Activated T-helper 1 cell treated with anti-CD3 and anti-CD28 coated beads, Interleukin-12 subunit alpha, Interleukin-12 subunit beta, Interleukin-2, Interleukin-4 antibody, amounts not matched to agents 30 ng/mL and 10 ng/mL and 1 ng/mL, durations not matched to agents 14 hours and 24 hours and 36 hours (primary cell): ENCODE measurements around the gene AGO3. TPM values are rescaled to one million over a fixed set of nuclear protein-coding genes. Genes with fewer than 3 reads are reported as not detected.

Experiments used
- DNase-seq: peaks from one replicate; pipeline ENCODE4 v3.0.0; 2021; ENCODE audit warnings: low spot score
- H3K27ac Mint-ChIP-seq: one replicate; pipeline ENCODE4 v1.8.0; 2021; ENCODE audit warnings: mild to moderate bottlenecking, mixed read lengths
- H3K27me3 Mint-ChIP-seq: one replicate; pipeline ENCODE4 v1.8.0; 2022; ENCODE audit warnings: mild to moderate bottlenecking, moderate library complexity, mixed read lengths; ENCODE audit not compliant: insufficient read depth
- H3K36me3 Mint-ChIP-seq: one replicate; pipeline ENCODE4 v1.8.0; 2021; ENCODE audit warnings: low read depth, mixed read lengths
- H3K4me1 Mint-ChIP-seq: one replicate; pipeline ENCODE4 v1.8.0; 2021; ENCODE audit warnings: low read depth, mixed read lengths
- H3K4me3 Mint-ChIP-seq: one replicate; pipeline ENCODE4 v1.8.0; 2021; ENCODE audit warnings: mild to moderate bottlenecking, moderate library complexity, mixed read lengths
- H3K9me3 Mint-ChIP-seq: one replicate; pipeline ENCODE4 v1.8.0; 2021; ENCODE audit warnings: mixed read lengths
- intact Hi-C: fragments of 100-400 bp; cut with micrococcal nuclease; formaldehyde crosslinking; loops from one replicate; pipeline ENCODE4 v1.15.1; 2024
- total RNA-seq: library from RNA; stranded (reverse); gene quantifications from 2 replicates; pipeline ENCODE4 v1.2.3, GENCODE V29; 2022

Gene AGO3
- total RNA-seq, 1 donor from 2014 or later: 33.6 TPM

DNA sequence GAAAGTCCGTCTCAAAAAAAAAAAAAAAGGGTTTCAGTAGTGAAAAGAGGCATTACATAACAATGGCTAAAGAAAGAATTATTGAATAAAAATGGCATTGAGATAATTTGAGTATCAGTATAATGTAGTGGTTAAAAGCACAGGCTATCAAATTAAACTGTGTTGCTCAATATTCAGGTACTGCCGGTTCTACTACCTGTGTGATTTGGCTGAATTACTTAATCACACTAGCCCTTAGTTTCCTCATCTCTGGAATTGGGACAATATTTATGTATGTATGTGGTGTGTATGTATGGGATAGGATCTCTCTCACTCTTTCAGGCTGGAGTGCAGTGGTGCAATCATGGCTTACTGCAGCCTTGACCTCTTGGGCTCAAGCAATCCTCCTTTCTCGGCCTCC, 96.9 kb downstream of the AGO3 start:
- Mint-ChIP-seq H3K4me3 (no peak overlapping the region), H3K9me3 (peaks cover 18% of the 10 kb centered on the region), H3K4me1 (no peaks in the 10 kb centered on the region), H3K27ac (no peak overlapping the region), H3K27me3 (no peaks in the 10 kb centered on the region), H3K36me3 (peaks cover 42% of the 10 kb centered on the region)
- intact Hi-C loops: no loop called here
- DNase-seq: no peak

GRCh38 chr1:36031441-36031840, 100.5 kb downstream of the AGO3 start:
- H3K4me3 Mint-ChIP-seq: no peak overlapping the region
- H3K4me1 Mint-ChIP-seq: no peaks in the 10 kb centered on the region
- H3K36me3 Mint-ChIP-seq: peaks cover 34% of the 10 kb centered on the region
- no peaks in the 10 kb centered on the region for H3K27me3 Mint-ChIP-seq
- intact Hi-C loops: no loop called here
- H3K9me3 Mint-ChIP-seq: peaks cover 3% of the 10 kb centered on the region
- no peak overlapping the region for H3K27ac Mint-ChIP-seq
- no peak for DNase-seq

DNA sequence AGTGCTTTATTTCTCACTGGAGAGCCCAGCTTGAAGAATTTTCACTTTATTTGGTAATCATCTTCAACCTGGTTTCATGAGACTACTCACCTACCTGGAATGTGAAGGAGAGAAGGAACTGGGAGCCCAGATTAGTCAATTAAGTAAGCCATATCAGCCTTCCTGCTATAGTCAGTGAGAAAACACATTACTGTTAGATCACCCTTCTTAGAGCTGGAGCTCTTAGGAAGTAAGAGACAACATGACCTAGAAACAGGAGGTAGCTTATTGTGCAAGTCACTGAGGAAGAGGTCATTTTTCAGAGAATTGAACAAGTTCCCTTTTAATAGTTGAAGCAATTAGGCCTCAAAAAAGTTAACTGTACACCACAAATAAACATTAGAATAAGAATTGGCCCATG, 103.8 kb downstream of the AGO3 start:
- Mint-ChIP-seq H3K4me3 (no peak overlapping the region), H3K9me3 (no peaks in the 10 kb centered on the region), H3K27me3 (no peaks in the 10 kb centered on the region), H3K36me3 (peaks cover 23% of the 10 kb centered on the region), H3K4me1 (no peaks in the 10 kb centered on the region), H3K27ac (no peak overlapping the region)
- no peak for DNase-seq
- intact Hi-C loops: no loop called here

- no peak overlapping the region for H3K4me3 Mint-ChIP-seq
- no peak for DNase-seq
- intact Hi-C loops: no loop called here
- peaks cover 23% of the 10 kb centered on the region for H3K36me3 Mint-ChIP-seq
- H3K4me1 Mint-ChIP-seq: no peaks in the 10 kb centered on the region
- no peaks in the 10 kb centered on the region for H3K9me3 Mint-ChIP-seq
- no peaks in the 10 kb centered on the region for H3K27me3 Mint-ChIP-seq
- H3K27ac Mint-ChIP-seq: no peak overlapping the region
These were observed 104.2 kb downstream of the AGO3 start for GRCh38 chr1:36035154-36035553.

DNA sequence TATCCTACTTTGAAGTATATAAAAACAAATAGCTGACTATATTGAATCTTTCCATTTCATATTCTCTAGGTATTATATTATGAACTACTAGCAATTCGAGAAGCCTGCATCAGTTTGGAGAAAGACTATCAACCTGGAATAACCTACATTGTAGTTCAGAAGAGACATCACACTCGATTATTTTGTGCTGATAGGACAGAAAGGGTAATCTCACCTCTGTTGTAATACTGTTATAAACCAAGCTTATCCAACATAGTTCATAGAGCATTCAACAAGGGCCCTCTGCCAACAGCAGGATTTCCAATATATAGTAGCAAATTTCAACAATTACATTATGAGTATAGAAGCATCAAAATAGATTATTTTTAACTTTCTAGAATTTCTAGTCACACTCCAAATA, 109.3 kb downstream of the AGO3 start:
- no peak overlapping the region for H3K27ac Mint-ChIP-seq
- no peaks in the 10 kb centered on the region for H3K27me3 Mint-ChIP-seq
- no peak overlapping the region for H3K4me3 Mint-ChIP-seq
- intact Hi-C loops: no loop called here
- no peak for DNase-seq
- no peaks in the 10 kb centered on the region for H3K4me1 Mint-ChIP-seq
- no peaks in the 10 kb centered on the region for H3K9me3 Mint-ChIP-seq
- H3K36me3 Mint-ChIP-seq: peaks cover 7% of the 10 kb centered on the region

GRCh38 chr1:36051821-36052220, 120.9 kb downstream of the AGO3 start:
- Mint-ChIP-seq H3K4me3 (no peak overlapping the region), H3K4me1 (no peaks in the 10 kb centered on the region), H3K36me3 (peaks cover 29% of the 10 kb centered on the region), H3K27ac (no peak overlapping the region), H3K9me3 (peaks cover 5% of the 10 kb centered on the region), H3K27me3 (no peaks in the 10 kb centered on the region)
- no peak for DNase-seq
- intact Hi-C loops: no loop called here

DNA sequence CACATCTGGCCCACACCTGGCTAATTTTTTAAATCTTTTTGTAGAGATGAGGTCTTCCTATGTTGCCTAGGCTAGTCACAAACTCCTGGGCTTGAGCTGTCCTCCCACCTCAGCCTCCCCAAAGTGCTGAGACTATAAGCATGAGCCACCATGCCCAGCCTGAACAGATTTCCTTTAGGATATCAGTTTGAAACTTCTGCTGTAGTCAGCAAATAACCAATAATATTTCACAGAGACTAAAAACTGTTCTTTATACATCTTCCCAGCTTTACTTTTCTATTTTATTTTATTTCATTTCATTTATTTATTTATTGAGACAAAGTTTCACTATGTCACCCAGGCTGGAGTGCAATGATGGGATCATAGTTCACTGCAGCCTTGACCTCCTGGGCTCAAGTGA, 123.1 kb downstream of the AGO3 start:
- Mint-ChIP-seq H3K36me3 (peaks cover 12% of the 10 kb centered on the region), H3K4me1 (no peaks in the 10 kb centered on the region), H3K27me3 (no peaks in the 10 kb centered on the region), H3K9me3 (no peaks in the 10 kb centered on the region), H3K27ac (no peak overlapping the region), H3K4me3 (no peak overlapping the region)
- no peak for DNase-seq
- intact Hi-C loops: no loop called here

DNA sequence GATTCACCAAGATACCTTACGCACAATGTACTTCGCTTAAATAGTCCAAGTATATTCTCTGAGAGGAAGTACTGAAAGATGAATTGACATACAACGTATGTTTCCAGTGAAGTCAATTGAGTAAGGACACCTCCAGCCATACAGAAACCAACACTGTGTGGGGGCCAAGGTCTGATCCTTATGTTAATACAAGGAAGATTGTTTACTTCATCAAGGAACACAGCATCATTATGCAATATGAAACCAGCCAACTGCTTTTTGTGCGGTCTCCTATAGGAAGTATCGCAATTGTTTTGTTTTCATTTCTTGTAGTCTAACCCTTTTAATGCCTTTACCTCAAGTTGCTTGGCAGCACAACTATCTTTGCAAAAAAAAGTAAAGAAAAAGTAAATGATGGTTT, 124.8 kb downstream of the AGO3 start:
- DNase-seq: no peak
- Mint-ChIP-seq H3K27ac (no peak overlapping the region), H3K36me3 (peaks cover 7% of the 10 kb centered on the region), H3K4me1 (no peaks in the 10 kb centered on the region), H3K9me3 (no peaks in the 10 kb centered on the region), H3K27me3 (no peaks in the 10 kb centered on the region), H3K4me3 (no peak overlapping the region)
- intact Hi-C loops: no loop called here

- no peaks in the 10 kb centered on the region for H3K36me3 Mint-ChIP-seq
- H3K9me3 Mint-ChIP-seq: no peaks in the 10 kb centered on the region
- intact Hi-C loops: no loop called here
- H3K4me3 Mint-ChIP-seq: no peak overlapping the region
- H3K27me3 Mint-ChIP-seq: no peaks in the 10 kb centered on the region
- H3K4me1 Mint-ChIP-seq: no peaks in the 10 kb centered on the region
- no peak for DNase-seq
- H3K27ac Mint-ChIP-seq: no peak overlapping the region
These were observed 131.4 kb downstream of the AGO3 start for GRCh38 chr1:36062315-36062714.

GRCh38 chr1:36067871-36068270, 137.0 kb downstream of the AGO3 start:
- H3K9me3 Mint-ChIP-seq: no peaks in the 10 kb centered on the region
- no peak for DNase-seq
- H3K27me3 Mint-ChIP-seq: no peaks in the 10 kb centered on the region
- H3K4me1 Mint-ChIP-seq: no peaks in the 10 kb centered on the region
- intact Hi-C loops: no loop called here
- H3K4me3 Mint-ChIP-seq: no peak overlapping the region
- H3K27ac Mint-ChIP-seq: no peak overlapping the region
- no peaks in the 10 kb centered on the region for H3K36me3 Mint-ChIP-seq

GRCh38 chr1:36068866-36069265, 138.0 kb downstream of the AGO3 start:
- Mint-ChIP-seq H3K4me3 (no peak overlapping the region), H3K4me1 (no peaks in the 10 kb centered on the region)
- DNase-seq: no peak

DNA sequence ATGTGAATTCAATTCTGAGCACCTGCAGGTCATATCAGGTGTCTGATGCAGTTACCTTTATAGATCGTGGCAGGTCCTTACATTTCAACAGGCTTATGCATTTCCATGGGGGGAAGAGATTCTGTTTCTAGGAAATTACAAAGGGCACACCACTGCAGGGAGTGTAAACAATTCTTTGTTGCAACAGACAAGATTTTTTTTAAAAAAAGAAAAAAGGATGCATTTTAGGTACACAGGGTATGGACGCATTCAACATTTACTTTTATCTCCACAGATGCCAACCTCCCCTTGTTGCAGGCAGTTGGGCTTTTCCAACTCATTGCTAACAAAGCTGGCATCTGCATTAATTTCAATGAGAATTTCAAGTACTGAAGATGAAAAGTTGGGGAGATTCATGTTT, 139.4 kb downstream of the AGO3 start:
- no peaks in the 10 kb centered on the region for H3K4me1 Mint-ChIP-seq
- H3K36me3 Mint-ChIP-seq: no peaks in the 10 kb centered on the region
- DNase-seq: no peak
- no peak overlapping the region for H3K27ac Mint-ChIP-seq
- H3K27me3 Mint-ChIP-seq: no peaks in the 10 kb centered on the region
- intact Hi-C loops: no loop called here
- no peaks in the 10 kb centered on the region for H3K9me3 Mint-ChIP-seq
- no peak overlapping the region for H3K4me3 Mint-ChIP-seq

More at GRCh38 chr1:36068866-36069265, 138.0 kb downstream of the AGO3 start:
- Mint-ChIP-seq H3K27ac (no peak overlapping the region), H3K36me3 (no peaks in the 10 kb centered on the region), H3K27me3 (no peaks in the 10 kb centered on the region), H3K9me3 (no peaks in the 10 kb centered on the region)
- intact Hi-C loops: no loop called here

DNA sequence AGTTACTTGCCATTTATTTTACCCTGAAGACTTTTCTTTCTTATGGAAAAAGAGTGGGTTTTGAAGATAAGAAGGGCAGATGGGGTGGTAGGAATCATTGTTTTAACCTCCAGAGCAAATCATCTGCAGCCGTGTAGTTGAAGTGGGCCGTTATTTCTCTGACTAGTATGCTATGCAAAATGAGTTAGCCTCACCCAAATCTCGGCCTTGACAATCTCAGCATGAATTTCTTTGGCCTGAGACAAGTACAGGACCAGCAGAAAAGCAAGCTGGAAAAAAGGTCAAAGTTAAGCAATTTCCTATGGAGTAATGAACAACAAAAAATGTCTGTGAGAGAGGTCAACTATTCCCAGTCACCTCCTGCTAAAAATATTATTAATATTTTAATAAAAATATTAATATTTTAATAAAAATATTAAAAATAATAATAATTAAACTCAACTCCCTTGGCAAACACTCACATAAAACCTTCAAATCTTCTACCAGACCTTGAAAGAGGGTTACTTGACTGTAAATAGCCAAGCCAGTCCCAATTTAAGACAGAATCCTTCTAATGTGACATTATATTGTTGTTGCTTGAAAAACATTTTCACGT, 146.2 kb downstream of the AGO3 start:
- Mint-ChIP-seq H3K4me1 (no peaks in the 10 kb centered on the region), H3K36me3 (no peaks in the 10 kb centered on the region), H3K9me3 (no peaks in the 10 kb centered on the region), H3K27me3 (peaks cover 11% of the 10 kb centered on the region), H3K4me3 (no peak overlapping the region), H3K27ac (no peak overlapping the region)
- DNase-seq: no peak
- intact Hi-C loops: no loop called here

DNA sequence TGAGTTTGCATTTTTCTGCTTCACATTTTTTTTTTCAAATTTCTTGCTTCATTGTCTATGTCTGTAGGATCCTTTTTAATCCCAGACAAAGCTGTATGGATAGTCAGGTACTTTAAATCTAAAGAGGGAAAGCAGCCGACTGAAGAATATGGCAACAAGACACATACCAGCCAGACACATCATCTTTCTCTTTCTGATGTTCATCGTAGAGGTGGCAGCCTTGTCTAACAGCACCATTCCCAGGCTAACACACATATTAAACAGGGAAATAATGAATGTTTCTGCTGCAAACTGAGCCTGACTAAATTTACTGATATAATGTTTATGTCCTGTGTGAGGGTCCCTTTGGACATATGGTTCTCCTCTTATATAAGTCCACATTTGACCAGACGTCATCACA, 149.3 kb downstream of the AGO3 start:
- no peaks in the 10 kb centered on the region for H3K9me3 Mint-ChIP-seq
- no peaks in the 10 kb centered on the region for H3K36me3 Mint-ChIP-seq
- H3K4me1 Mint-ChIP-seq: no peaks in the 10 kb centered on the region
- DNase-seq: no peak
- no peak overlapping the region for H3K4me3 Mint-ChIP-seq
- H3K27me3 Mint-ChIP-seq: peaks cover 24% of the 10 kb centered on the region
- intact Hi-C loops: no loop called here
- H3K27ac Mint-ChIP-seq: no peak overlapping the region
